ENCODE data around the gene ICAM1. TPM values are rescaled to one million over a fixed set of nuclear protein-coding genes. Genes with fewer than 3 reads are reported as not detected.

The ICAM1 gene
- total and polyA plus RNA-seq, 2 of the 13 experiments (the other 11 are each of a cell fraction or from before 2014, with no cell fraction given), result 37.9 to 98.4 TPM

DNA sequence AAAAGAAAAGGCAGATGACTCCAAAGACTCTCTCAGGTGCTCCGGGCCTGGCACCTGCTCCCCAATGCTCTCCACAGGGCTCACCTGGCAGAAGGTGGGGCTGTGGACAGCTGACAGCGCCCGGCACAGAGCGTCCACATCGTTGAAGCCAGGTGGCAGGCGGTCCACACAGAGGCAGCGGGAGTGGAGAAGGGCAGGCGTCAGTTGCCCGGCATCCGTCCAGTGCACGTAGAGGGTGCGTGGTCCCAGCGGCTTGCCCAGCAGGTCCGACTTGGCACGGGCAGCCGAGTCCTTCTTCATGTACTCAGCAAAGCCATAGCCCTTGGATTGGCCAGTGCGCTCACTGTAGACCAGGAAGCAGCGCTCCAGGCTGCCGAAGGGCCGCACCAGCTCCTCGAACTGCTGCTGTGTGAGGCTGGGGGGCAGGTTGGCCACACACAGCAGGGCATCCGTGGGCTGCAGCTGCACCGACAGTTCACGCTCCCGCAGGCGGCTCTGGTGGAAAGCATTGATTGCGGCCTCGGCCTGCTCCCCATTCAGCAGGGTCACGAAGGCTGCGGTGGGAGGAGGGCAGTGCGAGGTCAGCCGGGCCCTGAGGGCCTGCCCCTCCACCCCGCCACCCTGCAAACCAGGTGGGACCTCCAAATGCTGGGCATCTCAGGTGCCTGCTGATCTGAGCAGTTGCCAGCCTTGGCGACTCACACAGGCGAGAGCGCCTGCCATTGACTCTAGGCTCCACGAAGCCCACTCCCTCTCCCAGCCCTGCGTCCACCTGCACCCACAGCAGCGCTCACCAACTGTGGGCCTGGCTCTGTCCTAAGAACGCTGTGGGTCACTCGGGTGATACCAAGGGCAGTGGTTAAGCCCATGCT lies 57.9 kb downstream of the ICAM1 start:
- no peak for DNase-seq (ENCODE audit: low spot score)
- WGBS (ENCODE audit: low lambda C conversion rate), result 97% methylated on average over 19 of the region's 41 CpGs
- CTCF ChIA-PET (ENCODE audit: low intra/inter-chr PET ratio, low total read pairs), result no interaction called here
- FAIRE-seq, result no peak
- Histone ChIP-seq H3K4me3 (replicated peaks in 1 of 3; ENCODE audit: insufficient read depth in 1 of 3, low read depth in 2 of 3, low read length in 3 of 3) (no peak overlapping the region), H3K9ac (ENCODE audit: insufficient read depth, low read depth, low read length) (no peak overlapping the region), H3K4me1 (ENCODE audit: insufficient read depth, low read length) (peaks cover 11% of the 10 kb centered on the region), H2AFZ (ENCODE audit: low read length) (no peak overlapping the region), H4K20me1 (ENCODE audit: insufficient read depth, low read length) (peaks cover 17% of the 10 kb centered on the region; the same call in 1 of the 2 replicates), H3K4me2 (ENCODE audit: low read depth, low read length) (no peak overlapping the region), H3K36me3 (replicated peaks in 1 of 2; ENCODE audit: control insufficient read depth in 1 of 2, insufficient read depth in 2 of 2, low read length in 2 of 2) (peaks cover 30 to 63% of the 10 kb centered on the region in 2 experiments), H3K9me3 (ENCODE audit: low read length) (no peaks in the 10 kb centered on the region), H3K27ac (ENCODE audit: extremely low read length, insufficient read depth, low read length) (no peak overlapping the region), H3K27me3 (ENCODE audit: control insufficient read depth in 1 of 2, insufficient read depth in 2 of 2, low read length in 2 of 2) (no peaks in the 10 kb centered on the region; a peak in 1 of 5 replicates), H3K79me2 (ENCODE audit: insufficient read depth, low read length) (peaks cover 30% of the 10 kb centered on the region)
- in situ Hi-C loops (cut with HindIII; ENCODE audit: extremely low pct_ligation_motif_present, low pct_unique_long_range_greater_than_20kb) (no loop called here), intact Hi-C loops (cut with micrococcal nuclease; ENCODE audit: unreplicated experiment) (no loop called here)
- TF ChIP-seq SMAD9 (CRISPR knock-in tag; IDR thresholded peaks at IDR 0.05), result no peak
- peak; percentile 78 for TF ChIP-seq RBFOX2 (IDR thresholded peaks at IDR 0.05; ENCODE audit: low read depth, low read length)
- TF ChIP-seq PHF8 (CRISPR knock-in tag; IDR thresholded peaks at IDR 0.05), result no peak
- peak; percentile 27 for TF ChIP-seq RBM22 (optimal IDR thresholded peaks at IDR 0.05; ENCODE audit: low read length)
- no peak for TF ChIP-seq KMT2A (CRISPR knock-in tag; IDR thresholded peaks at IDR 0.05)
- TF ChIP-seq POLR2A (IDR thresholded peaks at IDR 0.05; ENCODE audit: insufficient read depth in 1 of 2, low read depth in 2 of 2, low read length in 2 of 2), result peak in 1 of 2 experiments; percentile 41; a peak in 1 of 4 replicates
- peak; percentile 74 for TF ChIP-seq AGO2 (optimal IDR thresholded peaks at IDR 0.05; ENCODE audit: low read depth, low read length)
- BruUV-seq (replicated peaks), result TSS peak; percentile 11
- POLR2A ChIA-PET, result no interaction called here
- no peak for ATAC-seq

DNA sequence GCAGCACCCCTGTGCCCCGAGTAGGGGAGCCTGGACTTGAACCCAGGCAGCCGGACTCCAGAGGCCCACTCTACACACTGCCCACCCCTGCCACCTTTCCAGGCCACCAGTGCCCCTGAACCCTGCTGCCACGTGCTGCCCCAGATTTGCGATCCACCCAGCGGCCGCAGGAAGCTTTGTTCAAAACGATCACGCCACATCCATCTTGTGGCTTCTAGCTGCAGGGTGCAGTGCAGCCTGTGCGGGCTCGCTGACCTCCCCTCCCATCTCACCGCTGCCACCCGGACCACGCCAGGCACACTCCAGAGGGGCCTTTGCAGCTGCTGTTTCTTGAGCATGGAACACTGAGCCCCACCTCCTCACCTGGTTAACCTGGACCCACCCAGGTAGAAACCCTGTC lies 58.6 kb downstream of the ICAM1 start:
- 96% methylated on average over 13 of the region's 13 CpGs for WGBS (ENCODE audit: low lambda C conversion rate)
- CTCF ChIA-PET (ENCODE audit: low intra/inter-chr PET ratio, low total read pairs), result no interaction called here
- peaks cover 37% of the 10 kb centered on the region for H3K79me2 ChIP-seq (ENCODE audit: insufficient read depth, low read length)

More for the DNA sequence above, 58.6 kb downstream of the ICAM1 start:
- Histone ChIP-seq H3K27me3 (ENCODE audit: control insufficient read depth in 1 of 2, insufficient read depth in 2 of 2, low read length in 2 of 2) (no peaks in the 10 kb centered on the region; a peak in 1 of 5 replicates), H3K9me3 (ENCODE audit: low read length) (no peaks in the 10 kb centered on the region), H3K27ac (ENCODE audit: extremely low read length, insufficient read depth, low read length) (no peak overlapping the region), H4K20me1 (ENCODE audit: insufficient read depth, low read length) (peaks cover 17% of the 10 kb centered on the region; the same call in 1 of the 2 replicates), H3K4me2 (ENCODE audit: low read depth, low read length) (no peak overlapping the region), H2AFZ (ENCODE audit: low read length) (no peak overlapping the region), H3K9ac (ENCODE audit: insufficient read depth, low read depth, low read length) (no peak overlapping the region), H3K4me3 (replicated peaks in 1 of 3; ENCODE audit: insufficient read depth in 1 of 3, low read depth in 2 of 3, low read length in 3 of 3) (no peak overlapping the region), H3K4me1 (ENCODE audit: insufficient read depth, low read length) (peaks cover 11% of the 10 kb centered on the region), H3K36me3 (replicated peaks in 1 of 2; ENCODE audit: control insufficient read depth in 1 of 2, insufficient read depth in 2 of 2, low read length in 2 of 2) (peaks cover 29 to 56% of the 10 kb centered on the region in 2 experiments)
- POLR2A ChIA-PET, result interaction anchor here (1.7 kb wide), 1 partner anchor 59 kb away, joined by 4 read pairs; the partner anchor contains the start of gene ICAM1
- intact Hi-C loops (cut with micrococcal nuclease; ENCODE audit: unreplicated experiment), result no loop called here
- FAIRE-seq (no peak), ATAC-seq (no peak), DNase-seq (ENCODE audit: low spot score) (no peak)
- in situ Hi-C loops (cut with HindIII; ENCODE audit: extremely low pct_ligation_motif_present, low pct_unique_long_range_greater_than_20kb), result no loop called here
- TF ChIP-seq, protein P1, sequence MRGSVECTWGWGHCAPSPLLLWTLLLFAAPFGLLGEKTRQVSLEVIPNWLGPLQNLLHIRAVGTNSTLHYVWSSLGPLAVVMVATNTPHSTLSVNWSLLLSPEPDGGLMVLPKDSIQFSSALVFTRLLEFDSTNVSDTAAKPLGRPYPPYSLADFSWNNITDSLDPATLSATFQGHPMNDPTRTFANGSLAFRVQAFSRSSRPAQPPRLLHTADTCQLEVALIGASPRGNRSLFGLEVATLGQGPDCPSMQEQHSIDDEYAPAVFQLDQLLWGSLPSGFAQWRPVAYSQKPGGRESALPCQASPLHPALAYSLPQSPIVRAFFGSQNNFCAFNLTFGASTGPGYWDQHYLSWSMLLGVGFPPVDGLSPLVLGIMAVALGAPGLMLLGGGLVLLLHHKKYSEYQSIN (CRISPR knock-in tag; IDR thresholded peaks at IDR 0.05; ENCODE audit: borderline replicate concordance), result no peak
- no TSS peak for BruUV-seq (replicated peaks)

Data from HepG2 (cell line).